Measurements from ENCODE around the gene CLDN11.

- TF ChIP-seq FOXM1 (IDR thresholded peaks at IDR 0.05; ENCODE audit: low read depth) (no peak), JUND (IDR thresholded peaks at IDR 0.05) (no peak), EZH2phosphoT487 (IDR thresholded peaks at IDR 0.05; ENCODE audit: borderline replicate concordance, low read depth) (no peak), POLR2AphosphoS5 (IDR thresholded peaks at IDR 0.05; ENCODE audit: low read depth, low read length) (no peak)
Measured at GRCh38 chr3:170471149-170471548, 52.5 kb downstream of the CLDN11 start.

Data from SK-N-SH (cell line).